Peyer's patch (tissue), 4 donors: Measurements from ENCODE around the gene KIAA1671. TPM values are rescaled to one million over a fixed set of nuclear protein-coding genes. Genes with fewer than 3 reads are reported as not detected.

Experiments
- DNase-seq, 3 donors: peaks; one replicate each; pipeline ENCODE4 v3.0.0-alpha.2; 2017 to 2019
- H3K27ac ChIP-seq, 4 donors: fragments of 200-600 bp; sonication (generic); one replicate each; pipeline ENCODE4 v1.5.1; 2016 to 2019
- H3K27me3 ChIP-seq, 2 donors: fragments of 200-600 bp; sonication (generic); one replicate each; pipeline ENCODE4 v1.5.1; 2019
- H3K36me3 ChIP-seq, 3 donors: fragments of 200-600 bp; sonication (generic); one replicate each; pipeline ENCODE4 v1.5.1; 2016 to 2019
- H3K4me1 ChIP-seq, 4 donors: fragments of 200-600 bp; sonication (generic); one replicate each; pipeline ENCODE4 v1.5.1; 2016 to 2019
- H3K4me3 ChIP-seq, 4 donors: fragments of 200-600 bp; sonication (generic); 1 replicate in 3 of 4; 2 replicates in 1 of 4; pipeline ENCODE4 v1.5.1; 2016 to 2019; ENCODE audit warnings: mild to moderate bottlenecking in 1 of 4
- H3K9me3 ChIP-seq, 4 donors: fragments of 200-600 bp; sonication (generic); one replicate each; pipeline ENCODE4 v1.5.1; 2016 to 2019; ENCODE audit warnings: mild to moderate bottlenecking in 1 of 4
- POLR2A ChIP-seq, 2 donors: fragments of 450-650 bp; IDR thresholded peaks; one replicate each; pipeline ENCODE4 v1.5.1; 2017; ENCODE audit warnings: antibody characterized with exemption in 2 of 2, mild to moderate bottlenecking in 2 of 2, moderate library complexity in 2 of 2
- total RNA-seq, 4 donors: library from RNA; depleted of rRNA; stranded (reverse); fragments of >200 nt; gene quantifications; one replicate each; pipeline ENCODE4 v1.1.0, GENCODE V29; 2016
- TF ChIP-seq, protein P1 (sequence below), 6 experiments: fragments of 450-650 bp in 4 of 6; fragments of 200-600 bp in 2 of 6; sonication (generic) in 1 of 6; IDR thresholded peaks; one replicate each; pipeline ENCODE4 v1.5.1; 2017 to 2019; ENCODE audit warnings: antibody characterized with exemption in 6 of 6, mild to moderate bottlenecking in 3 of 6, moderate library complexity in 1 of 6

KIAA1671 gene
- total RNA-seq, 4 donors from 2014 or later, result 41.3 to 149 (median 113) TPM

DNA sequence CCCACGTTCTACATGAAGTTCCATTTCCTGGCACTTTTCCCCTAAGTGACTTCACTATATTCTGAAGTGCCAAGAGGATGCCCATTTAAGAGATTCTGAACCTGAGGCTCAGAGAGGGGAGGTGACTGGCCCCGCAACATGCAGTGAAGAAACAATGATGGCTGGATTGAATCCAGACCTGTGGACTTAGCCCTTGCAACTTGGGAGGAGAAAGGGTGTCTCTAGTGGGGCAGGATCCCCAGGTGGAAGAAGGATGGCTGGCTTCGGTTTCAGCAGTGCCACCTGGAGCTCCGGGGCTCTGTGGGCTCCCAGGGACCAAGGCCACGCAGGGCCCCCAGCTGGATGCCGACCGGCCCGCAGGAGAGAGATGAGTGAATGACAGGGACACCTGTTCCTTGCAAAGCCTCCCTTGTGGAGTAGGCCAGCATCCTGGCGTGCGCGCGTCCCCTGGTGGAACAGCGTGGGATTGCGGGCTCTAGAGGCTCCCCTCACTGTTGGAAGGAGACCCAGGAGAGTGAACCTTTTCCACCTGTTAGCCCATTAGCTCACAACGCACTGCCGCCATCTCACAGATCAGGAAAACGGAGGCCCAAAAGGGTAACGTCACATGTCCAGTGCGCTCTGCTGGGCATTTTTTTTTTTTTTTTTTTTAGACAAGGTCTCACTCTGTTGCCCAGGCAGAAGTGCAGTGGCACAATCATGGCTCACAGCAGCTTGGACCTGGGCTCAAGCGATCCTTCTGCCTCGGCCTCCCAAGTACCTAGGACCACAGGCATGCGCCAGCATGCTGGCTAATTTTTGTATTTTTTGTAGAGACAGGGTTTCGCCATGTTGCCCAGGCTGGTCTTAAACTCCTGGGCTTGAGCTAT is 104.7 kb downstream of the KIAA1671 start:
- H3K9me3 ChIP-seq, result no peaks in the 10 kb centered on the region
- H3K4me3 ChIP-seq, result no peak overlapping the region
- TF ChIP-seq POLR2A (IDR thresholded peaks at IDR 0.05), result no peak
- TF ChIP-seq, protein P1, sequence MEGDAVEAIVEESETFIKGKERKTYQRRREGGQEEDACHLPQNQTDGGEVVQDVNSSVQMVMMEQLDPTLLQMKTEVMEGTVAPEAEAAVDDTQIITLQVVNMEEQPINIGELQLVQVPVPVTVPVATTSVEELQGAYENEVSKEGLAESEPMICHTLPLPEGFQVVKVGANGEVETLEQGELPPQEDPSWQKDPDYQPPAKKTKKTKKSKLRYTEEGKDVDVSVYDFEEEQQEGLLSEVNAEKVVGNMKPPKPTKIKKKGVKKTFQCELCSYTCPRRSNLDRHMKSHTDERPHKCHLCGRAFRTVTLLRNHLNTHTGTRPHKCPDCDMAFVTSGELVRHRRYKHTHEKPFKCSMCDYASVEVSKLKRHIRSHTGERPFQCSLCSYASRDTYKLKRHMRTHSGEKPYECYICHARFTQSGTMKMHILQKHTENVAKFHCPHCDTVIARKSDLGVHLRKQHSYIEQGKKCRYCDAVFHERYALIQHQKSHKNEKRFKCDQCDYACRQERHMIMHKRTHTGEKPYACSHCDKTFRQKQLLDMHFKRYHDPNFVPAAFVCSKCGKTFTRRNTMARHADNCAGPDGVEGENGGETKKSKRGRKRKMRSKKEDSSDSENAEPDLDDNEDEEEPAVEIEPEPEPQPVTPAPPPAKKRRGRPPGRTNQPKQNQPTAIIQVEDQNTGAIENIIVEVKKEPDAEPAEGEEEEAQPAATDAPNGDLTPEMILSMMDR (IDR thresholded peaks at IDR 0.05), result peak; percentile 15 to 97 (median 75)
- H3K4me1 ChIP-seq, result peaks cover 0 to 34% (median 0%) of the 10 kb centered on the region in 4 donors
- peaks cover 0 to 4% (median 0%) of the 10 kb centered on the region in 3 donors for H3K36me3 ChIP-seq
- H3K27ac ChIP-seq, result peak overlapping the region in 1 of 4 donors; percentile 55
- DNase-seq, result peak; percentile 36 to 89 (median 86)
- H3K27me3 ChIP-seq, result no peaks in the 10 kb centered on the region

DNA sequence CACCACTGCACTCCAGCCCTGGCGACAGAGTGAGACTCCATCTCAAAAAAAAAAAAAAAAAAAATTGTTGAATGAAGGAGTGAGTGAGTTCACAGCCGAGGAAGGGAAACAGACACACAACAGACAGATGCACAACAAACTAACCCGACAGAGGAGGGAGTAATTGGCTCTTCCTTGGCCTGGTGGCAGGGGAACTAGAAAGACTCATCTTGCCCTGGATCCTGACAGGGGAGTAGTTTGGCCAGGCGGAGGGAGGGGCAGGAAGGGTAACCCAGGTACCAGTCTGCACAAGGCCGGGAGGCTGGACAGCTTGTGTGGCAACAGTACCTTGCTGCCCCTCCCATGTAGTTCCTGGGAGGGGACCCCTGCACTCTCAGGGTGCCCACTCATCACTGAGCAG is 106.9 kb downstream of the KIAA1671 start:
- Histone ChIP-seq H3K27ac (no peak overlapping the region), H3K27me3 (no peaks in the 10 kb centered on the region), H3K9me3 (no peaks in the 10 kb centered on the region), H3K36me3 (peaks cover 0 to 12% (median 0%) of the 10 kb centered on the region in 3 donors), H3K4me3 (no peak overlapping the region), H3K4me1 (peaks cover 0 to 16% (median 0%) of the 10 kb centered on the region in 4 donors)
- TF ChIP-seq, protein P1 (IDR thresholded peaks at IDR 0.05), result no peak
- TF ChIP-seq POLR2A (IDR thresholded peaks at IDR 0.05), result no peak
- no peak for DNase-seq

DNA sequence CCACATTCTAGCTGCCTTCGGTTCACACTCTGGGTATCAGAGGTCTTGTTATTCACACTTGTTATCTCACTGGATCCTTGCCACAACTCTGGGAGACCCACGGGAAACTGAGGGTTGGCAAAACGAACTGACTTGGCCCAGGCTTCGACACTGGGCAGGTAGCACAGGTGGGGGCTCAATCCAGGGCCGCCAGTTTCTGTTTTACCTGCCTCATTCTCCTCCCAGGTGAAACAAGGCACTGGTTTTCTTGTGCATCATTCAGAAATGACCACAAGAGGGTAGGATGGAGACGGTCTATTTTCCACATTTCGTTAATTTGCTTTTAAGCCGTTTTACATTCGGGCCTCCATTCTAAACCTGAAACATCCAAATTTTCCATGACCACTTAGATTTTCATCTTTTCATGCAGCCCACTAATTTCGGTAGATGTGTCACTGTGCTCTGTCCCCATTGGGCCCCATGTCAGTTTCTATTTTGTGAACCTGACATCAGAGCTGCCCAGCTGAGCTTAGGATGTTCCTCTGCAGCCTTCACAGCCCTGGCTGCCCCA is 108.1 kb downstream of the KIAA1671 start:
- TF ChIP-seq, protein P1 (IDR thresholded peaks at IDR 0.05), result peak in 4 of 6 experiments; percentile 12 to 49 (median 39)
- no peak for TF ChIP-seq POLR2A (IDR thresholded peaks at IDR 0.05)
- H3K27ac ChIP-seq, result no peak overlapping the region

DNA sequence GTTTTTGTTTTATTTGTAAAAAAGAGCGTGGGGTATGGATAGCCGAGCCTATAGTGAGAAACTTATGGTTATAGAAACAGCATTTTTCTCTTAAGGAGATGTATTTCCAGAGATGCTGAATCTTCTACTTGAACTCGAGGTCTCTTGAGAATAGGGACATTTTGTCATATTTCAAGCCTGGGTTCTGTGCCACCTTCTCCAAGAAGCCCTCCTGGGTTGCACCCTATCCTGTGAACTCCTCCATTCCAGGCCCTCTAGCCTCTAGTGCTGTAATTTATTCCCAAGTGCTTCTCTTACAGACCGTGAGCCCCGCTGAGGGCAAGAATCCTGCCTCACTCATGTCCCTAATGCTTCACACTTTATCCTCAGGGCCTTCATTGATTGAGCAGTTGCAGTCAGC is 108.6 kb downstream of the KIAA1671 start:
- H3K27ac ChIP-seq, result peak overlapping the region in 1 of 4 donors; percentile 31
- no peaks in the 10 kb centered on the region for H3K27me3 ChIP-seq
- peaks cover 0 to 4% (median 0%) of the 10 kb centered on the region in 4 donors for H3K4me1 ChIP-seq
- H3K4me3 ChIP-seq, result no peak overlapping the region
- TF ChIP-seq POLR2A (IDR thresholded peaks at IDR 0.05), result no peak
- TF ChIP-seq, protein P1 (IDR thresholded peaks at IDR 0.05), result no peak
- DNase-seq, result no peak
- no peaks in the 10 kb centered on the region for H3K9me3 ChIP-seq
- H3K36me3 ChIP-seq, result peaks cover 0 to 12% (median 0%) of the 10 kb centered on the region in 3 donors

More for the DNA sequence above, 108.1 kb downstream of the KIAA1671 start:
- DNase-seq, result no peak
- H3K9me3 ChIP-seq, result no peaks in the 10 kb centered on the region
- H3K4me1 ChIP-seq, result peaks cover 0 to 4% (median 0%) of the 10 kb centered on the region in 4 donors
- no peaks in the 10 kb centered on the region for H3K27me3 ChIP-seq
- H3K4me3 ChIP-seq, result no peak overlapping the region
- H3K36me3 ChIP-seq, result peaks cover 0 to 12% (median 0%) of the 10 kb centered on the region in 3 donors

DNA sequence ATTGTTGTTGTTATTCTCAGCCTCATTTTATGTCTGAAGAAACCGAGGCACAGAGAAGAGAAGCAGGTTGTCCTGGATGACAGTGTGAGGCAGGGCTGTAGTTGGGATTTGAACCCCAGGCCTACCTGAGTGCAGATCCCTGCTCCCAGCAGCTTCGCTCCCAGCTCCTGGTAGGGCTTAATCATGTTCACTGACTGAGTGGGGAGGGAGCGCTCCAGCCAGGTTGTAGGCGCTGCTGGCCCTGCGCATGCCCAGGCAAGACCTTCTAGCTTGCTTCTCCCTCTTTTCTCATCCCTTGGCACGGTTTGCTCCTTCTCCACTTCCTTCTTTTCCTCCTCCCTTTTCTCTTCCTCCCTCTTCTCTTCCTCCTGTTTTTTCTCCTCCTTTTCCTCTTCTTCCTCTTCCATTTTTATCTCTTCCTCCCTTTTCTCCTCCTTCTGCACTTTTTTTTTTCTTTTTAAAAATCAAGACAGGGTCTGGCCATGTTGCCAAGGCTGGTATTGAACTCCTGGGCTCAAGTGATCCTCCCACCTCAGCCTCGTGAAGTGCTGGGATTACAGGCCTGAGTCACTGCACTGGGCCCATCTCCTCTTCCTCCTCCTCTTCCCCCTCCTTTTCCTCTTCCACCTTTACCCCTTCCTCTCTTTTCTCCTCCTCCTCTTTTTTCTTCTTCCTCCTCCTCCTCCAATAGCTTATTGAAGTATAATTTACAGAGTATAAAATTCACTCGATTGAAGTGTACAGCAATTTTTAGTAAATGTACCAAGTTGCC is 109.3 kb downstream of the KIAA1671 start:
- H3K4me3 ChIP-seq, result no peak overlapping the region

More for the DNA sequence above, 109.3 kb downstream of the KIAA1671 start:
- DNase-seq, result no peak
- Histone ChIP-seq H3K27me3 (no peaks in the 10 kb centered on the region), H3K9me3 (no peaks in the 10 kb centered on the region), H3K4me1 (peaks cover 0 to 4% (median 2%) of the 10 kb centered on the region in 4 donors), H3K27ac (peak overlapping the region in 2 of 4 donors; percentile 31 to 35), H3K36me3 (peaks cover 0 to 12% (median 0%) of the 10 kb centered on the region in 3 donors)
- TF ChIP-seq POLR2A (IDR thresholded peaks at IDR 0.05), result no peak
- TF ChIP-seq, protein P1 (IDR thresholded peaks at IDR 0.05), result no peak
